ENCODE measurements around the gene TMEM164. TPM values are rescaled to one million over a fixed set of nuclear protein-coding genes. Genes with fewer than 3 reads are reported as not detected.
A peak's percentile ranks its signal among the peaks of the same experiment; 100 is the strongest.

The TMEM164 gene
- total and polyA plus RNA-seq, 4 experiments from 2014 or later = 0.52 to 17.2 (median 9.9) TPM

GRCh38 chrX:109995155-109995554, 7.8 kb upstream of the TMEM164 start:
- H3K36me3 Mint-ChIP-seq = no peaks in the 10 kb centered on the region
- ChIA-PET CTCF (ENCODE audit: partially characterized antibody) (no interaction called here), POLR2A (ENCODE audit: partially characterized antibody) (no interaction called here)

GRCh38 chrX:109997786-109998452, 5.0 kb upstream of the TMEM164 start:
- no peak overlapping the region for H3K4me3 ChIP-seq (ENCODE audit: low read length in 2 of 2)
- H3K36me3 Mint-ChIP-seq = peaks cover 0 to 2% of the 10 kb centered on the region in 2 donors
- H3K4me1 Mint-ChIP-seq = peaks cover 4 to 12% (median 9%) of the 10 kb centered on the region in 4 donors
- no peaks in the 10 kb centered on the region for H3K36me3 ChIP-seq (ENCODE audit: insufficient read depth, low read length)
- H3K27ac ChIP-seq (ENCODE audit: low read depth, low read length) = no peak overlapping the region
- H3K9me3 Mint-ChIP-seq = peaks cover 0 to 2% (median 0%) of the 10 kb centered on the region in 8 donors
- intact Hi-C loops (cut with micrococcal nuclease) = no loop called here
- H3K9me3 ChIP-seq (ENCODE audit: control insufficient read depth in 1 of 2, low read length in 2 of 2) = no peaks in the 10 kb centered on the region
- H3K27me3 Mint-ChIP-seq = no peaks in the 10 kb centered on the region
- no peak overlapping the region for H3K4me3 Mint-ChIP-seq
- CTCF ChIA-PET (ENCODE audit: partially characterized antibody) = no interaction called here
- H3K4me1 ChIP-seq (ENCODE audit: insufficient read depth, low read length) = peaks cover 5% of the 10 kb centered on the region
- peak overlapping the region in 1 of 7 donors; percentile 1 for H3K27ac Mint-ChIP-seq
- no peaks in the 10 kb centered on the region for H3K27me3 ChIP-seq (ENCODE audit: insufficient read depth, low read length)
- POLR2A ChIA-PET (ENCODE audit: partially characterized antibody) = no interaction called here
- no peak for DNase-seq

More at GRCh38 chrX:109995155-109995554, 7.8 kb upstream of the TMEM164 start:
- H3K4me1 Mint-ChIP-seq = peaks cover 13 to 23% (median 18%) of the 10 kb centered on the region in 4 donors
- no peak overlapping the region for H3K27ac Mint-ChIP-seq
- peaks cover 17% of the 10 kb centered on the region for H3K4me1 ChIP-seq (ENCODE audit: insufficient read depth, low read length)
- H3K27me3 ChIP-seq (ENCODE audit: insufficient read depth, low read length) = no peaks in the 10 kb centered on the region
- no peaks in the 10 kb centered on the region for H3K36me3 ChIP-seq (ENCODE audit: insufficient read depth, low read length)
- H3K9me3 ChIP-seq (ENCODE audit: control insufficient read depth in 1 of 2, low read length in 2 of 2) = no peaks in the 10 kb centered on the region
- no peak overlapping the region for H3K27ac ChIP-seq (ENCODE audit: low read depth, low read length)
- H3K9me3 Mint-ChIP-seq = no peaks in the 10 kb centered on the region
- no peak for DNase-seq
- no peak overlapping the region for H3K4me3 Mint-ChIP-seq
- no peak overlapping the region for H3K4me3 ChIP-seq (ENCODE audit: low read length in 2 of 2)
- H3K27me3 Mint-ChIP-seq = no peaks in the 10 kb centered on the region
- intact Hi-C loops (cut with micrococcal nuclease) = no loop called here

GRCh38 chrX:110000000-110000399, 2.9 kb upstream of the TMEM164 start:
- no peaks in the 10 kb centered on the region for H3K9me3 ChIP-seq (ENCODE audit: control insufficient read depth in 1 of 2, low read length in 2 of 2)
- intact Hi-C loops (cut with micrococcal nuclease) = loop anchor here (5.0 to 10.0 kb wide), 3 partner anchors 268 to 463 kb away; partner anchors contain the start of genes ACSL4, AMMECR1 and NXT2
- H3K27ac ChIP-seq (ENCODE audit: low read depth, low read length) = no peak overlapping the region
- Mint-ChIP-seq H3K9me3 (peaks cover 0 to 2% (median 0%) of the 10 kb centered on the region in 8 donors), H3K27ac (no peak overlapping the region), H3K36me3 (peaks cover 0 to 7% of the 10 kb centered on the region in 2 donors), H3K4me1 (peaks cover 7 to 27% (median 20%) of the 10 kb centered on the region in 4 donors), H3K4me3 (peak overlapping the region in 1 of 8 donors; percentile 20), H3K27me3 (no peaks in the 10 kb centered on the region)
- POLR2A ChIA-PET (ENCODE audit: partially characterized antibody) = interaction anchor here (1.1 kb wide), 1 partner anchor 9 kb away, joined by 3 read pairs; no protein-coding TSS in a partner anchor
- DNase-seq = no peak
- H3K36me3 ChIP-seq (ENCODE audit: insufficient read depth, low read length) = no peaks in the 10 kb centered on the region
- H3K4me1 ChIP-seq (ENCODE audit: insufficient read depth, low read length) = peaks cover 21% of the 10 kb centered on the region
- CTCF ChIA-PET (ENCODE audit: partially characterized antibody) = no interaction called here
- H3K4me3 ChIP-seq (ENCODE audit: low read length in 2 of 2) = no peak overlapping the region
- no peaks in the 10 kb centered on the region for H3K27me3 ChIP-seq (ENCODE audit: insufficient read depth, low read length)

GRCh38 chrX:110000847-110001713, 1.8 kb upstream of the TMEM164 start:
- ChIA-PET CTCF (ENCODE audit: partially characterized antibody) (no interaction called here), POLR2A (ENCODE audit: partially characterized antibody) (interaction anchor here (2.4 kb wide), 1 partner anchor 10 kb away, joined by 13 read pairs; no protein-coding TSS in a partner anchor)
- Mint-ChIP-seq H3K9me3 (peaks cover 0 to 2% (median 0%) of the 10 kb centered on the region in 8 donors), H3K4me3 (peak overlapping the region in 3 of 8 donors; percentile 17 to 92 (median 40)), H3K27ac (peak overlapping the region in 3 of 7 donors; percentile 8 to 42 (median 26)), H3K27me3 (no peaks in the 10 kb centered on the region), H3K36me3 (peaks cover 0 to 9% of the 10 kb centered on the region in 2 donors), H3K4me1 (peaks cover 11 to 36% (median 27%) of the 10 kb centered on the region in 4 donors)
- intact Hi-C loops (cut with micrococcal nuclease) = loop anchor here (5.0 to 10.0 kb wide), 3 partner anchors 269 to 464 kb away; partner anchors contain the start of genes ACSL4, AMMECR1 and NXT2
- DNase-seq = no peak
- Histone ChIP-seq H3K27me3 (ENCODE audit: insufficient read depth, low read length) (no peaks in the 10 kb centered on the region), H3K4me1 (ENCODE audit: insufficient read depth, low read length) (peaks cover 29% of the 10 kb centered on the region), H3K27ac (ENCODE audit: low read depth, low read length) (no peak overlapping the region), H3K4me3 (ENCODE audit: low read length in 2 of 2) (no peak overlapping the region), H3K9me3 (ENCODE audit: control insufficient read depth in 1 of 2, low read length in 2 of 2) (no peaks in the 10 kb centered on the region), H3K36me3 (ENCODE audit: insufficient read depth, low read length) (no peaks in the 10 kb centered on the region)

GRCh38 chrX:110001740-110002299, 1.1 kb upstream of the TMEM164 start:
- Histone ChIP-seq H3K4me3 (ENCODE audit: low read length in 2 of 2) (peak overlapping the region in 1 of 2 donors; percentile 60), H3K4me1 (ENCODE audit: insufficient read depth, low read length) (peaks cover 35% of the 10 kb centered on the region), H3K36me3 (ENCODE audit: insufficient read depth, low read length) (no peaks in the 10 kb centered on the region), H3K27ac (ENCODE audit: low read depth, low read length) (peak overlapping the region; percentile 43), H3K27me3 (ENCODE audit: insufficient read depth, low read length) (no peaks in the 10 kb centered on the region), H3K9me3 (ENCODE audit: control insufficient read depth in 1 of 2, low read length in 2 of 2) (no peaks in the 10 kb centered on the region)
- Mint-ChIP-seq H3K4me3 (peak overlapping the region; percentile 83 to 99 (median 88)), H3K27ac (peak overlapping the region; percentile 80 to 94 (median 92)), H3K27me3 (no peaks in the 10 kb centered on the region), H3K36me3 (peaks cover 0 to 9% of the 10 kb centered on the region in 2 donors), H3K9me3 (peaks cover 0 to 2% (median 0%) of the 10 kb centered on the region in 8 donors), H3K4me1 (peaks cover 16 to 43% (median 30%) of the 10 kb centered on the region in 4 donors)
- ChIA-PET POLR2A (ENCODE audit: partially characterized antibody) (interaction anchor here (0.8 to 2.4 kb wide), 3 partner anchors 11 to 269 kb away, joined by 3 to 13 read pairs (median 6); no protein-coding TSS in a partner anchor), CTCF (ENCODE audit: partially characterized antibody) (no interaction called here)
- intact Hi-C loops (cut with micrococcal nuclease) = loop anchor here (5.0 to 10.0 kb wide), 3 partner anchors 270 to 465 kb away; partner anchors contain the start of genes ACSL4, AMMECR1 and NXT2
- DNase-seq = no peak

- POLR2A ChIA-PET (ENCODE audit: partially characterized antibody) = interaction anchor here (0.9 to 2.4 kb wide), 4 partner anchors 10 to 467 kb away, joined by 3 to 13 read pairs (median 5); partner anchors contain the start of gene NXT2
- DNase-seq = peak in 2 of 5 donors; percentile 12 to 36
- H3K9me3 Mint-ChIP-seq = peaks cover 0 to 2% (median 0%) of the 10 kb centered on the region in 8 donors
- no peaks in the 10 kb centered on the region for H3K36me3 ChIP-seq (ENCODE audit: insufficient read depth, low read length)
- H3K4me3 Mint-ChIP-seq = peak overlapping the region; percentile 85 to 92 (median 88)
- H3K4me3 ChIP-seq (ENCODE audit: low read length in 2 of 2) = peak overlapping the region in 1 of 2 donors; percentile 60
- peaks cover 21 to 48% (median 32%) of the 10 kb centered on the region in 4 donors for H3K4me1 Mint-ChIP-seq
- H3K27ac ChIP-seq (ENCODE audit: low read depth, low read length) = peak overlapping the region; percentile 15
- H3K36me3 Mint-ChIP-seq = peaks cover 0 to 9% of the 10 kb centered on the region in 2 donors
- H3K27me3 Mint-ChIP-seq = no peaks in the 10 kb centered on the region
- intact Hi-C loops (cut with micrococcal nuclease) = loop anchor here (5.0 to 10.0 kb wide), 3 partner anchors 271 to 466 kb away; partner anchors contain the start of genes ACSL4, AMMECR1 and NXT2
- no peaks in the 10 kb centered on the region for H3K27me3 ChIP-seq (ENCODE audit: insufficient read depth, low read length)
- H3K4me1 ChIP-seq (ENCODE audit: insufficient read depth, low read length) = peaks cover 35% of the 10 kb centered on the region
- no peaks in the 10 kb centered on the region for H3K9me3 ChIP-seq (ENCODE audit: control insufficient read depth in 1 of 2, low read length in 2 of 2)
- CTCF ChIA-PET (ENCODE audit: partially characterized antibody) = interaction anchor here (1.0 to 1.1 kb wide), 2 partner anchors 113 to 146 kb away, joined by 3 to 5 read pairs; no protein-coding TSS in a partner anchor
- H3K27ac Mint-ChIP-seq = peak overlapping the region; percentile 25 to 91 (median 87)
These were observed 548 bp downstream of the TMEM164 start for GRCh38 chrX:110003167-110004156.

All from CD4-positive, alpha-beta memory T cell (primary cell).